K562 (cell line): ENCODE data around the gene CXCR6. TPM values are rescaled to one million over a fixed set of nuclear protein-coding genes. Genes with fewer than 3 reads are reported as not detected.

Source experiments
- ATAC-seq: fragments of 200-7000 bp; cut with Tn5 transposase; 3 replicates; pipeline ENCODE4 v1.9.1; 2020; ENCODE audit warnings: moderate library complexity
- BruUV-seq: library from RNA; stranded (reverse); fragments of 400-500 nt; replicated peaks from 2 replicates; lab custom pipeline; 2021; lab: Mats Ljungman, UMichigan
- CTCF ChIA-PET: fragments of 300-600 bp; formaldehyde crosslinking; extraction: SDS; loops from one replicate; lab custom pipeline; 2021; ENCODE audit warnings: low intra/inter-chr PET ratio; lab: Yijun Ruan, JAX
- POLR2A ChIA-PET: fragments of 300-600, 350-650 bp; sonication (Branson Sonifier 250); formaldehyde crosslinking; extraction: SDS; loops from one replicate; lab custom pipeline; 2021; ENCODE audit warnings: antibody characterized with exemption, inconsistent platforms; lab: Yijun Ruan, JAX
- DNase-seq, 4 experiments: peaks; one replicate each; pipeline versions ENCODE4 v3.0.0 to v3.0.0-alpha.2; 2011 to 2018; ENCODE audit warnings: low spot score in 3 of 4, mixed read lengths in 3 of 4; ENCODE audit errors: extremely low read depth in 1 of 4
- FAIRE-seq: peaks from 2 replicates; lab custom pipeline; 2011; peaks lifted over from hg19 to GRCh38; lab: Jason Lieb, UNC
- H2AFZ ChIP-seq: 2 replicates; pipeline ENCODE4 v1.6.0; 2011; ENCODE audit warnings: low read depth, low read length, control low read depth, inconsistent platforms
- H3K27ac ChIP-seq: fragments of 200-600 bp; 3 replicates; pipeline ENCODE4 v1.8.0; 2011; ENCODE audit warnings: low read depth, mild to moderate bottlenecking, control low read depth, inconsistent platforms, low read length, moderate library complexity, mixed read lengths; ENCODE audit errors: extremely low read depth
- H3K27me3 ChIP-seq, 2 experiments: fragments of 300-600 bp in 1 of 2; 2 replicates in 1 of 2; 3 replicates in 1 of 2; pipeline versions ENCODE4 v1.6.0 to v1.8.0; 2011; ENCODE audit warnings: inconsistent platforms in 2 of 2, low read length in 2 of 2, mild to moderate bottlenecking in 1 of 2, mixed read lengths in 1 of 2, moderate library complexity in 1 of 2; ENCODE audit not compliant: control insufficient read depth in 2 of 2, insufficient read depth in 2 of 2
- H3K36me3 ChIP-seq: fragments of 300-600 bp; 3 replicates; pipeline ENCODE4 v1.8.0; 2011; ENCODE audit warnings: mild to moderate bottlenecking, low read length, inconsistent platforms; ENCODE audit not compliant: control insufficient read depth, insufficient read depth
- H3K4me1 ChIP-seq, 2 experiments: fragments of 200-600 bp in 1 of 2; replicated peaks in 1 of 2; 2 replicates in 1 of 2; 3 replicates in 1 of 2; pipeline versions ENCODE4 v1.5.1 to v1.8.0; 2011; ENCODE audit warnings: inconsistent platforms in 2 of 2, low read length in 2 of 2, mild to moderate bottlenecking in 1 of 2, mixed read lengths in 1 of 2, moderate library complexity in 1 of 2; ENCODE audit not compliant: control insufficient read depth in 2 of 2, insufficient read depth in 2 of 2
- H3K4me2 ChIP-seq: 2 replicates; pipeline ENCODE4 v1.6.1; 2011; ENCODE audit warnings: low read length, control low read depth, inconsistent platforms, mixed read lengths; ENCODE audit not compliant: insufficient read depth
- H3K4me3 ChIP-seq: fragments of 200-600 bp; sonication (generic), shearing (Covaris generic); 2 replicates; pipeline ENCODE4 v1.5.1; 2016; ENCODE audit warnings: control low read depth, inconsistent platforms
- H3K79me2 ChIP-seq: fragments of 200-600 bp; 3 replicates; pipeline ENCODE4 v1.8.0; 2011; ENCODE audit warnings: low read length, inconsistent platforms; ENCODE audit not compliant: control insufficient read depth, insufficient read depth
- H3K9ac ChIP-seq, 2 experiments: 2 replicates each; pipeline versions ENCODE4 v1.6.0 to v1.6.1; 2011; ENCODE audit warnings: low read depth in 2 of 2, low read length in 2 of 2, control low read depth in 1 of 2, inconsistent platforms in 1 of 2, mild to moderate bottlenecking in 1 of 2, mixed read lengths in 1 of 2; ENCODE audit not compliant: insufficient read depth in 1 of 2
- H3K9me1 ChIP-seq: one replicate; pipeline ENCODE4 v1.6.0; 2011; ENCODE audit warnings: inconsistent platforms, mild to moderate bottlenecking, low read length, moderate library complexity; ENCODE audit not compliant: control insufficient read depth, insufficient read depth
- H3K9me3 ChIP-seq: replicated peaks from 2 replicates; pipeline ENCODE4 v1.5.1; 2011; ENCODE audit warnings: low read depth, low read length, inconsistent platforms; ENCODE audit not compliant: control insufficient read depth, insufficient read depth
- H4K20me1 ChIP-seq: replicated peaks from 2 replicates; pipeline ENCODE4 v1.6.1; 2011; ENCODE audit warnings: low read length, inconsistent platforms, mixed read lengths; ENCODE audit not compliant: control insufficient read depth, insufficient read depth
- HLTF ChIP-seq: fragments of 450-650 bp; IDR thresholded peaks from 2 replicates; pipeline ENCODE4 v1.6.1; 2016
- SMARCC2 ChIP-seq: fragments of 450-650 bp; IDR thresholded peaks from 2 replicates; pipeline ENCODE4 v1.6.1; 2017; ENCODE audit warnings: antibody characterized with exemption, moderate library complexity, mild to moderate bottlenecking, low read depth
- WGBS: fragments of 100-300 bp; shearing (Covaris generic); methylation state at CpG from one replicate; pipeline ENCODE4 v1.1.6; 2016; ENCODE audit warnings: low coverage, mixed read lengths; ENCODE audit not compliant: insufficient coverage; ENCODE audit errors: missing lambda C conversion rate; 5-methylcytosine and 5-hydroxymethylcytosine counted together
- in situ Hi-C: fragments of 300-500 bp; cut with MboI; formaldehyde crosslinking; loops from 4 replicates; pipeline ENCODE4 v1.15.0; 2018; ENCODE audit warnings: inconsistent platforms, mixed read lengths
- intact Hi-C: fragments of 100-400 bp; cut with micrococcal nuclease; formaldehyde crosslinking; loops from 2 replicates; pipeline ENCODE4 v1.14.2; 2022
- polyA plus RNA-seq, 8 experiments: library from polyadenylated mRNA; depleted of rRNA in 4 of 8; stranded (reverse) in 5 of 8; unstranded in 3 of 8; fragments of >200 nt; fragmentation: Nextera tagmentation in 2 of 8; fragmentation: Illumina TruSeq in 1 of 8; extraction: Ambion mirVana in 2 of 8; extraction: Trizol in 1 of 8; gene quantifications; 2 replicates each; pipeline versions ENCODE4 v1.2.1 to v1.2.3, GENCODE V29; 2011 to 2014; ENCODE audit warnings: inconsistent platforms in 1 of 8, missing spikeins in 1 of 8
- total RNA-seq, 7 experiments: library from RNA; depleted of rRNA in 6 of 7; stranded (reverse); fragments of >200 nt in 6 of 7; fragmentation: Illumina TruSeq in 2 of 7; extraction: Trizol in 2 of 7; gene quantifications; 2 replicates each; pipeline versions ENCODE4 v1.2.1 to v1.2.3, GENCODE V29; 2011 to 2021; ENCODE audit warnings: low replicate concordance in 1 of 7
- TF ChIP-seq, protein P1 (sequence below), 3 experiments: fragments of 200-800 bp in 1 of 3; sonication (Bioruptor generic) in 1 of 3; sonication (generic) in 1 of 3; formaldehyde crosslinking in 1 of 3; IDR thresholded peaks; 2 replicates each; pipeline versions ENCODE4 v1.6.1 to v1.8.0; 2016 to 2022; ENCODE audit warnings: mild to moderate bottlenecking in 2 of 3, missing compliant biosample characterization in 2 of 3, missing genetic modification characterization in 2 of 3, missing genetic modification reagents in 1 of 3
- TF ChIP-seq, protein P2 (sequence below): fragments of 450-650 bp; IDR thresholded peaks from 2 replicates; pipeline ENCODE4 v1.7.1; 2018; ENCODE audit warnings: mild to moderate bottlenecking, low read depth; ENCODE audit not compliant: partially characterized antibody
- TF ChIP-seq, protein P3 (sequence below): IDR thresholded peaks from 3 replicates; pipeline ENCODE4 v1.6.1; 2011; ENCODE audit warnings: borderline replicate concordance, mild to moderate bottlenecking; ENCODE audit not compliant: insufficient read length, insufficient read depth
- TF ChIP-seq, protein P4 (sequence below): sonication (generic); formaldehyde crosslinking; IDR thresholded peaks from 2 replicates; pipeline ENCODE4 v1.8.0; 2022; ENCODE audit warnings: mild to moderate bottlenecking, missing genetic modification reagents, borderline replicate concordance
- TF ChIP-seq, protein P5 (sequence below): sonication (generic); formaldehyde crosslinking; IDR thresholded peaks from 2 replicates; pipeline ENCODE4 v1.4.0; 2020; ENCODE audit warnings: mild to moderate bottlenecking, missing genetic modification reagents

The CXCR6 gene
- total and polyA plus RNA-seq, 9 of the 15 experiments (the other 6 are each of a cell fraction or from before 2014, with no cell fraction given), result 0.28 TPM; not detected in 8

DNA sequence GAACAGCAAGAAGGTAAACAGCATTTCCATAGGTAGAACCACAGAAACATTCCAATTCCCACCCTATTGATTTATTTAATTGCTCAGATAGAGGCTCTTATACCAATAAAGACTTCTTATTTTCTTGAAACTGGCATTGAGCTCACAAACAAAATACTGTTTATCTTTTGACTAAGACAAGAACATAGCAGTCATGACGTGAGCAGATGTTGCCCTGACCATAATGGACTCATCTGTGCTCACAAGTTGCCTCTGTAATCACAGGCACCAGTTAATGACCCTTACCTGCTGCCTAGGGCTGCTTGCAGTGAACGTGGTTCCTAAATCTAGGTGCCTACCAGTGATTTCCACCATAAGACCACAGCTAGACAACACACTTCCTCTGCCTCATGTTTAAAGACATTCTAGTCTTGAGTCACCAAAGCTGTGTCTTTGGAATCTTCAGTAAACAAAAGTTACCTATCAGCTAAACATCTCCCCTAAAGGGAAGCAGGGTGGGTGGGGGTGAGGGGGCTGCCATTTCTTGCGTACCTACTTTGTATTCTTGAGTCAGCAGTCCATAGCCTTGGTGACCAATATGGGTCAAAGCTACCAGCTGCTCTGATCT, 50.3 kb downstream of the CXCR6 start:
- no peak overlapping the region for H2AFZ ChIP-seq
- peaks cover 8% of the 10 kb centered on the region; the same call in 1 of the 2 replicates for H4K20me1 ChIP-seq
- FAIRE-seq (no peak), DNase-seq (no peak), ATAC-seq (no peak)
- ChIA-PET CTCF (no interaction called here), POLR2A (interaction anchor here (0.6 to 1.6 kb wide), 5 partner anchors 9 to 19 kb away, joined by 3 to 7 read pairs (median 4); no protein-coding TSS in a partner anchor)
- peaks cover 11% of the 10 kb centered on the region for H3K9me1 ChIP-seq
- H3K36me3 ChIP-seq, result peaks cover 11% of the 10 kb centered on the region; the same call in 1 of the 3 replicates
- H3K4me2 ChIP-seq, result peak overlapping the region; percentile 6; the same call in 1 of the 2 replicates
- H3K4me3 ChIP-seq, result no peak overlapping the region
- H3K79me2 ChIP-seq, result peaks cover 64% of the 10 kb centered on the region
- no TSS peak for BruUV-seq
- intact Hi-C loops (no loop called here), in situ Hi-C loops (no loop called here)
- no peaks in the 10 kb centered on the region for H3K9me3 ChIP-seq
- 66% methylated on average over 3 of the region's 3 CpGs for WGBS
- no peak overlapping the region for H3K9ac ChIP-seq
- peaks cover 0 to 5% of the 10 kb centered on the region in 2 experiments; a peak in 2 of 5 replicates for H3K27me3 ChIP-seq
- H3K27ac ChIP-seq, result no peak overlapping the region; the same call in 2 of the 3 replicates
- peaks cover 28 to 29% of the 10 kb centered on the region in 2 experiments for H3K4me1 ChIP-seq
- TF ChIP-seq, protein P1, sequence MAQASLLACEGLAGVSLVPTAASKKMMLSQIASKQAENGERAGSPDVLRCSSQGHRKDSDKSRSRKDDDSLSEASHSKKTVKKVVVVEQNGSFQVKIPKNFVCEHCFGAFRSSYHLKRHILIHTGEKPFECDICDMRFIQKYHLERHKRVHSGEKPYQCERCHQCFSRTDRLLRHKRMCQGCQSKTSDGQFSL (CRISPR knock-in tag; IDR thresholded peaks at IDR 0.05), result no peak
- TF ChIP-seq, protein P1 (tag; IDR thresholded peaks at IDR 0.05), result no peak
- TF ChIP-seq, protein P2, sequence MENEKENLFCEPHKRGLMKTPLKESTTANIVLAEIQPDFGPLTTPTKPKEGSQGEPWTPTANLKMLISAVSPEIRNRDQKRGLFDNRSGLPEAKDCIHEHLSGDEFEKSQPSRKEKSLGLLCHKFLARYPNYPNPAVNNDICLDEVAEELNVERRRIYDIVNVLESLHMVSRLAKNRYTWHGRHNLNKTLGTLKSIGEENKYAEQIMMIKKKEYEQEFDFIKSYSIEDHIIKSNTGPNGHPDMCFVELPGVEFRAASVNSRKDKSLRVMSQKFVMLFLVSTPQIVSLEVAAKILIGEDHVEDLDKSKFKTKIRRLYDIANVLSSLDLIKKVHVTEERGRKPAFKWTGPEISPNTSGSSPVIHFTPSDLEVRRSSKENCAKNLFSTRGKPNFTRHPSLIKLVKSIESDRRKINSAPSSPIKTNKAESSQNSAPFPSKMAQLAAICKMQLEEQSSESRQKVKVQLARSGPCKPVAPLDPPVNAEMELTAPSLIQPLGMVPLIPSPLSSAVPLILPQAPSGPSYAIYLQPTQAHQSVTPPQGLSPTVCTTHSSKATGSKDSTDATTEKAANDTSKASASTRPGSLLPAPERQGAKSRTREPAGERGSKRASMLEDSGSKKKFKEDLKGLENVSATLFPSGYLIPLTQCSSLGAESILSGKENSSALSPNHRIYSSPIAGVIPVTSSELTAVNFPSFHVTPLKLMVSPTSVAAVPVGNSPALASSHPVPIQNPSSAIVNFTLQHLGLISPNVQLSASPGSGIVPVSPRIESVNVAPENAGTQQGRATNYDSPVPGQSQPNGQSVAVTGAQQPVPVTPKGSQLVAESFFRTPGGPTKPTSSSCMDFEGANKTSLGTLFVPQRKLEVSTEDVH, result no peak
- TF ChIP-seq SMARCC2 (no peak), HLTF (no peak)
- TF ChIP-seq, protein P3, sequence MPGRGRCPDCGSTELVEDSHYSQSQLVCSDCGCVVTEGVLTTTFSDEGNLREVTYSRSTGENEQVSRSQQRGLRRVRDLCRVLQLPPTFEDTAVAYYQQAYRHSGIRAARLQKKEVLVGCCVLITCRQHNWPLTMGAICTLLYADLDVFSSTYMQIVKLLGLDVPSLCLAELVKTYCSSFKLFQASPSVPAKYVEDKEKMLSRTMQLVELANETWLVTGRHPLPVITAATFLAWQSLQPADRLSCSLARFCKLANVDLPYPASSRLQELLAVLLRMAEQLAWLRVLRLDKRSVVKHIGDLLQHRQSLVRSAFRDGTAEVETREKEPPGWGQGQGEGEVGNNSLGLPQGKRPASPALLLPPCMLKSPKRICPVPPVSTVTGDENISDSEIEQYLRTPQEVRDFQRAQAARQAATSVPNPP, result no peak
- TF ChIP-seq, protein P4, sequence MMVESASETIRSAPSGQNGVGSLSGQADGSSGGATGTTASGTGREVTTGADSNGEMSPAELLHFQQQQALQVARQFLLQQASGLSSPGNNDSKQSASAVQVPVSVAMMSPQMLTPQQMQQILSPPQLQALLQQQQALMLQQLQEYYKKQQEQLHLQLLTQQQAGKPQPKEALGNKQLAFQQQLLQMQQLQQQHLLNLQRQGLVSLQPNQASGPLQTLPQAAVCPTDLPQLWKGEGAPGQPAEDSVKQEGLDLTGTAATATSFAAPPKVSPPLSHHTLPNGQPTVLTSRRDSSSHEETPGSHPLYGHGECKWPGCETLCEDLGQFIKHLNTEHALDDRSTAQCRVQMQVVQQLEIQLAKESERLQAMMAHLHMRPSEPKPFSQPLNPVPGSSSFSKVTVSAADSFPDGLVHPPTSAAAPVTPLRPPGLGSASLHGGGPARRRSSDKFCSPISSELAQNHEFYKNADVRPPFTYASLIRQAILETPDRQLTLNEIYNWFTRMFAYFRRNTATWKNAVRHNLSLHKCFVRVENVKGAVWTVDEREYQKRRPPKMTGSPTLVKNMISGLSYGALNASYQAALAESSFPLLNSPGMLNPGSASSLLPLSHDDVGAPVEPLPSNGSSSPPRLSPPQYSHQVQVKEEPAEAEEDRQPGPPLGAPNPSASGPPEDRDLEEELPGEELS (CRISPR knock-in tag), result no peak
- TF ChIP-seq, protein P5, sequence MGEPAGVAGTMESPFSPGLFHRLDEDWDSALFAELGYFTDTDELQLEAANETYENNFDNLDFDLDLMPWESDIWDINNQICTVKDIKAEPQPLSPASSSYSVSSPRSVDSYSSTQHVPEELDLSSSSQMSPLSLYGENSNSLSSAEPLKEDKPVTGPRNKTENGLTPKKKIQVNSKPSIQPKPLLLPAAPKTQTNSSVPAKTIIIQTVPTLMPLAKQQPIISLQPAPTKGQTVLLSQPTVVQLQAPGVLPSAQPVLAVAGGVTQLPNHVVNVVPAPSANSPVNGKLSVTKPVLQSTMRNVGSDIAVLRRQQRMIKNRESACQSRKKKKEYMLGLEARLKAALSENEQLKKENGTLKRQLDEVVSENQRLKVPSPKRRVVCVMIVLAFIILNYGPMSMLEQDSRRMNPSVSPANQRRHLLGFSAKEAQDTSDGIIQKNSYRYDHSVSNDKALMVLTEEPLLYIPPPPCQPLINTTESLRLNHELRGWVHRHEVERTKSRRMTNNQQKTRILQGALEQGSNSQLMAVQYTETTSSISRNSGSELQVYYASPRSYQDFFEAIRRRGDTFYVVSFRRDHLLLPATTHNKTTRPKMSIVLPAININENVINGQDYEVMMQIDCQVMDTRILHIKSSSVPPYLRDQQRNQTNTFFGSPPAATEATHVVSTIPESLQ (CRISPR knock-in tag), result no peak
